CD4-positive, alpha-beta T cell treated with Interleukin-21 for 1 hour (primary cell): Measurements from ENCODE around the gene RTF1.
"Not testable (repeated sequence)": the region's sequence is repeated elsewhere in the genome, so short reads cannot be mapped to it uniquely, and the experiment has no call there.

Source experiments
- DNase-seq: peaks from one replicate; pipeline ENCODE4 v3.0.0-alpha.2; 2020

RTF1 gene

DNA sequence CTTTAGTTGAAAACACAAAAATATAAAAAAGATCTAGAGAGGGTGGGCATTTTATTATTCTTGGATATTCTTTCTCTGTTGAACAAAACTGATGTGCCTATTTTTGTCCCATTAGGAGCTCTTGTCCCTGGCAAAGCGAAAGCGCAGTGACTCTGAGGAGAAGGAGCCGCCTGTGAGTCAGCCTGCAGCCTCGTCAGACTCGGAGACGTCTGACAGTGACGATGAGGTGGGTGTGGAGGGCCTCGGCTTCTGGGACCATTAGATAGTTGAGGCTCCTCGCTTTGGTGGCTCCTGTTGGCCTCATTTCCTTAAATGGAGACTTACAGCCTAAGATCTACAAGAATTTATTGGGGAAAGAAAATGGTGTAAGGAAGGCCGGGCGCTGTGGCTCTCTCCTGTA is 21.3 kb downstream of the RTF1 start:
- DNase-seq, result no peak

DNA sequence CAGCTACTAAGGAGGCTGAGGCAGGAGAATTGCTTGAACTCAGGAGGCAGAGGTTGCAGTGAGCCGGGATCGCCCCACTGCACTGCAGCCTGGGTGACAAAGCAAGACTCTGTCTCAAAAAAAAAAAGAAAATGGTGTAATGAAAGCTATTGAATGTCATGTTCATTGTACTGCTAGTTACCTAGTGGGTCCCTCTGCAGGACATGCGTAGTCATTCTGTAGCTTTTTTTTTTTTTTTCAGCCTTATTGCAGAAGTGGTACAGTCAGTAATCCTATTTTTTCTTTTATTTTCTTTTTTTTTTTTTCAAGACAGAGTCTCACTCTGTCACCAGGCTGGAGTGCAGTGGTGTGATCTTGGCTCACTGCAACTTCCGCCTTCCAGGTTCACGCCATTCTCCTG is 21.9 kb downstream of the RTF1 start:
- DNase-seq, result not testable (repeated sequence)

DNA sequence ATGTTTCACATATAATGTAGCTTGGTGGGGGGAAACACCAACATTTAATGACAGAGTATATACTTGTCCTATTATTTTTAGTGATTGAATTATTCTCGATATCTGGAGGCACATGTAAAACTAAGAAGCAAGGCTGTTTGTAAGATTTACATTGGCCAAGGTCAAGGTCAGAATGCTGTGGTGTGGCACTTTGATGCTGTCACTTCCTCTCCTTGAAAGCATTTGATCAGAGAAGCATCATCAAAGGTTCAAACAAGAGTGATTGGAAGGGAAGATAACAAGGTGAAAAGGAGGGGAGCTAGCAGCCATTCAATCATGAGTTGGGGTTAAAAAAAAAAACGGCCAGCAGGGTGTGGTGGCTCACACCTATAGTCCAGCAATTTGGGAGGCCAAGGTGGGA is 26.4 kb downstream of the RTF1 start:
- DNase-seq, result no peak

DNA sequence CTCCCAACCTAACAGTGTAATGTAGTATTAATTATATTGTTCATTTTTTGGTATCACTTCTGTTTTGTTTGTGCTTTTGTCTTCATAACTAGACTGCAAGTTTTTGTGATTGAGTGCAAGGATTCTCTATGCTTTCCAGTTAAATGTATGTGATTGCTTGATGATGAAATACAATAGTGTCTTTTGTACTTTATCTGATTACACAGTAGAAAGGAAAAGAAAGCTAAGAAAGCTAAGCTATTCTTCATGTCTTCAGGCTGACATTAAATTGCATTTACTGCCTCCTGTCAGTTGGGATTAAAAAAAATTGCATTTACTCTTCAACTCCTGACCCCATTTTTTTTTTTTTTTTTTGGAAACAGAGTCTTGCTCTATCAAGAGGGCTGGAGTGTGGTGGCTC is 28.5 kb downstream of the RTF1 start:
- DNase-seq, result no peak

DNA sequence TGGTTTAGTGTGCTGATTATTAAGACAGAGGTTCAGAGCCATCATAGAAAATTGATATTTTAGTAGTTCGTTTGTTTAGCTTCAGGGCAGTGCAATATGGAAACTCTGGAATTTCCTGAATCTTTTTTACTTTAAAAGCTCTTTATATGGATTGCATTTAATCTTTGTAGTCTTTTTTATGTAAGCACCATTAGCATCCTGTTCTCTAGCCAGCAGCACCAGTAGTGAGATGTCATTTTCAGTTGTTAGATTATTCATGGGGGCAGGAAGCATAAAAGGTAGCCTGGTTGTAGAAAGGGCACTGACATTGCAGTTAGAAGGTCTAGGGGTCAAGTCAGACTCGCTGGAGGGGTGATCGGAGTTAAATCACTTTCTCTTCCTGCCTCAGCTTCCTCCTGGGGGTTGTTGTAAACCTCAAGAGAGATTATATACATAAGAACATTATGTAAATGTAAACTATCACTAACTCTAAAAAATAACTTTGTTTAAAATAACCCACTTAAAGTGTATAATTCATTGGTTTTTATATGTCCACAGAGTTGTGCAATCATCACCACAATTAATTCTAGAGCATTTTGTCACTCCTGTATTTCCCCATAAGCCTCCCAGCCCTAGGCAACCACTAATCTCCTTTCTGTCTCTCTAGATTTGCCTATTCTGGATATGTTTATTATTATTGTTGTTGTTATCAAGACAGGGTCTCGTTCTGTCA is 45.3 kb downstream of the RTF1 start:
- DNase-seq, result no peak

GRCh38 chr15:41464889-41465580 is 48.1 kb downstream of the RTF1 start:
- no peak for DNase-seq

GRCh38 chr15:41465822-41466421 is 49.0 kb downstream of the RTF1 start:
- peak; percentile 58 for DNase-seq

GRCh38 chr15:41466711-41467110 is 49.8 kb downstream of the RTF1 start:
- DNase-seq, result no peak

- not testable (repeated sequence) for DNase-seq
Observed at GRCh38 chr15:41469644-41470043, 52.7 kb downstream of the RTF1 start.

GRCh38 chr15:41473418-41473817 is 56.5 kb downstream of the RTF1 start:
- no peak for DNase-seq

GRCh38 chr15:41474436-41474835 is 57.5 kb downstream of the RTF1 start:
- no peak for DNase-seq

GRCh38 chr15:41474941-41475340 is 58.0 kb downstream of the RTF1 start:
- DNase-seq, result no peak

DNA sequence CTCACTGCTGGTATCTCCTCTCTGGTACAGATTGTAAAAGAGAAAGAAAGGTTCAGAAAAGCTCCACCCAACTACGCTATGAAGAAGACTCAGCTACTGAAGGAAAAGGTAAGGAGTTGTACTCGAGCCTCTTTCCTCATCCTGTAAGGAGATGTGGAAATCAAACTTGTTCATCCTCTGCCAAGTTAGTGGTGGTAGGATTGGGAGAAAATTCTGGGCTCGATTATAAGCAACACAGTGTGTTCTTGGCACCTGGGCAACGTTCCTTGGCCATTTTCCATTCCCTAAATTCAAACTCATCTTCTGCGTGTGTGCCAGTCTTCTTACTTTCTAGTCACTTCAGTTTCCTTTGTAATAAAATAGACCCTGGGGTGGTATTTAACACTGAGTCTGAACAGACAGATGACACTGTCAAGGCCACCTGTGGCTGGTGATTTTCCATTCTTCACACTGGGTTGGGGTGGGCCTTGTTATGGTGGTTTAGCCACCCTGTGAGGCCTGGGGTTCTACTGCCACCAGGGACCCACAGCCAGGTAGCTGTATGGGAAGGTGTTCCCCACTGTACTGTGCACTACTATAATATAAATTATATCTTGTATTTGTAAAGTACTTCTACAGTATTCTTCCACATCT is 59.6 kb downstream of the RTF1 start:
- no peak for DNase-seq

GRCh38 chr15:41480396-41481140 is 63.7 kb downstream of the RTF1 start:
- no peak for DNase-seq

DNA sequence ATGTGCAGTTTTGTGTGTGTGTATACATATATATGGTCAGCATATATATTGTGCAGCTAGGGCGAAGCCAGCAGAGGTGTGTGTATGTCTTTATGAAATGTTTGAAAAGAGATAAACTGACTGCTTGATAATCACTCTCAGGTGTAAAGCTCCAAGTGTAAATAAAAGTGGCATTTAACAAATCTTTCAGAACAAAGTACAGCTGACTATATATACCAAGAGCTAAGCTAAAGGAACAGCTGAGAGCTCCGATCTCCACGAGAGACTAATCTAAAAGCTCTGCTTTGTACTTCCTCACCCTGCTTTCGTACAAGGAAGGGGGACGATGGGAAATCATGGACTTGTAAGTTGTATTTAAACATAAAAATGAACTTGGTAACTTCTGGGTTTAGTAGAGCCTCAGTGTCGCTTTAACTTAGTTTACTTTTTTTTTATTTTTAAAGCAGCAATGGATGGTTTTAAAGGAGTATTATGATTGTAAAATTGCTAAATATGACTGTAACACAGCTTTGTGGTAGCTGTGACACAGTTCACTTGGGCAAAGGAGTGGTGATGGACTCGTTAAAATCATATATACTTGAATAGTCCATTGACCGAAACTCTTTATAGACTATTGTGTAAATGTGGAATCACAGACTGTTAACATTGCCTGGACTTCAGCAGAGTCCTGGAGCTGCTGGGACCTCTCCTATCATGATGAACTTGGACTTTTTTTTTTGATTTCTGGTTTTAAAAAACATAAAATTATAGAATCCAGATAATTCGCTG is 65.4 kb downstream of the RTF1 start:
- no peak for DNase-seq

- peak; percentile 56 for DNase-seq
Observed at GRCh38 chr15:41483115-41483514, 66.2 kb downstream of the RTF1 start.

GRCh38 chr15:41483519-41483918 is 66.6 kb downstream of the RTF1 start:
- DNase-seq, result peak; percentile 39

DNA sequence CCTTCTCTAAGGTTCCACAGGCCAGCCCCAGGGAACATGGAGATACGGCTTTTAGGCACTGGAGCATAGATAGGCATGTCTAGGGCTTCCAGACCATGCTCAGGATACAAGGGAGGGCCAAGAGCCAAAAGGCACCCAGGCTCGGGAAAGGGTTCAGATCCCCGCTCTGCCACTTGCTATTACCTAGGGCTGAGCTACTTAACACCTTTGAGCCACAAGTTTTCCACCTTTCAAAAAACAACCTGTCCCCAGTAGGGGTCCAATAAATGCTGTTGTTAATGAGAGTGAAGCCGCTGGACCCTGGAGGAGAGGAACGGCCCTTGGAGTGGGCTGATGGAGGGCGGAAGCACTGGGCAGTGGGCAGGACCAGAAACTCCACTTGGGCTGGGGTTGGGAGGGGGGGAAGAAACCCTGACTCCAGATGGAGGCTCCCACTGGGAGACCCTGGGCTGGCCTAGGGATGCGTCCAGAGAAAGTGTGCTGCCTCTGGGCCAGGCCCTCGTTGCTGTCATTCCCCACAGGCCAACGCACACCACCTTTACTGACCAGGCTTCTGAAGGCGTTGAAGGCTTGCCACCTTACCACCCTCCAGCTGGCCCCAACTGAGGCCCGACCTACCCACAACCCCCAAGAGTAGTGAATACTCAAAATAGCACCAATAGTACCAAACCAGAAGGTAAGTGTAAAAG is 68.2 kb downstream of the RTF1 start:
- DNase-seq, result no peak

DNA sequence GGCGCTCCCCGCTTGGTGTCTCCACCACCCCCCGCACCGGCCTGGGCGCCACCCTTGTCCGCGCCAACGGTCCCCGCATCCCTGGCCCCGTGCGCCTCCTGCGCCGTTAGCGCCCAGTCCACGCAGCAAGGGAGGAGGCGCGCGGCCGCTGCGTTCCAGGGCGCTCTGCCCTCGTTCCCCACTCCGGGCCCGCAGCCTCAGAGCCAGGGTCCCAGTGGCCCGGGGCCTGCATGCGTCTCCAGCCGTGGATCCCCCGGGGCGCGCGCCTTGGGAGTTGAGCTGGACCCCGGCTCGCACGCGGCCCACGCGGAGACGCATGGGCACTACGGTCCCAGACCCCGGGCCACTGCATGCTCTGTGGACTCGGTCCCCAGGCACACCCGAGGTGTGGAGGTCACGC is 69.4 kb downstream of the RTF1 start:
- DNase-seq, result no peak

- no peak for DNase-seq
Observed at GRCh38 chr15:41487381-41487780, 70.5 kb downstream of the RTF1 start.

GRCh38 chr15:41487802-41488201 is 70.9 kb downstream of the RTF1 start:
- peak; percentile 38 for DNase-seq

- DNase-seq, result no peak
Observed at GRCh38 chr15:41489641-41490040, 72.7 kb downstream of the RTF1 start.
